HepG2 (cell line): ENCODE results near the gene ANXA9. TPM values are rescaled to one million over a fixed set of nuclear protein-coding genes. Genes with fewer than 3 reads are reported as not detected.
A peak's percentile ranks its signal among the peaks of the same experiment; 100 is the strongest.

ENCODE experiments used
- EEA1 ChIP-seq: sonication (generic); formaldehyde crosslinking; IDR thresholded peaks from 2 replicates; pipeline ENCODE4 v1.5.1; 2020; ENCODE audit warnings: mild to moderate bottlenecking, missing genetic modification reagents, borderline replicate concordance
- GABPB1 ChIP-seq: IDR thresholded peaks from 2 replicates; pipeline ENCODE4 v1.6.1; 2016; ENCODE audit warnings: mild to moderate bottlenecking, missing genetic modification reagents, moderate library complexity, missing compliant biosample characterization
- HES4 ChIP-seq: sonication (generic); formaldehyde crosslinking; IDR thresholded peaks from 2 replicates; pipeline ENCODE4 v1.9.0; 2021; ENCODE audit warnings: mild to moderate bottlenecking, missing genetic modification reagents, borderline replicate concordance
- HOXA3 ChIP-seq: sonication (generic); formaldehyde crosslinking; IDR thresholded peaks from 2 replicates; pipeline ENCODE4 v1.5.0; 2020; ENCODE audit warnings: missing genetic modification reagents
- SUZ12 ChIP-seq: fragments of 150-350 bp; IDR thresholded peaks from 2 replicates; pipeline ENCODE4 v1.6.1; 2014; ENCODE audit warnings: low read depth, low read length
- TBL1XR1 ChIP-seq: fragments of 150-350 bp; IDR thresholded peaks from 2 replicates; pipeline ENCODE4 v1.6.1; 2014; ENCODE audit warnings: borderline replicate concordance, low read length; ENCODE audit not compliant: partially characterized antibody
- YEATS4 ChIP-seq: sonication (generic); formaldehyde crosslinking; IDR thresholded peaks from 2 replicates; pipeline ENCODE4 v1.4.0; 2020; ENCODE audit warnings: missing genetic modification reagents, borderline replicate concordance
- ZBTB7A ChIP-seq: sonication (generic); formaldehyde crosslinking; IDR thresholded peaks from 2 replicates; pipeline ENCODE4 v1.8.0; 2022; ENCODE audit warnings: mild to moderate bottlenecking, missing genetic modification reagents
- ZNF382 ChIP-seq: sonication (generic); formaldehyde crosslinking; IDR thresholded peaks from 2 replicates; pipeline ENCODE4 v1.5.0; 2020; ENCODE audit warnings: missing genetic modification reagents, mild to moderate bottlenecking, borderline replicate concordance
- ZNF773 ChIP-seq: sonication (generic); formaldehyde crosslinking; IDR thresholded peaks from 2 replicates; pipeline ENCODE4 v1.4.0; 2020; ENCODE audit warnings: missing genetic modification reagents, borderline replicate concordance
- ZNF777 ChIP-seq: sonication (generic); formaldehyde crosslinking; IDR thresholded peaks from 2 replicates; pipeline ENCODE4 v1.4.0; 2020; ENCODE audit warnings: missing genetic modification reagents
- polyA plus RNA-seq, 8 experiments: library from polyadenylated mRNA; depleted of rRNA in 3 of 8; stranded (reverse) in 7 of 8; unstranded in 1 of 8; fragments of >200 nt; fragmentation: Illumina TruSeq in 4 of 8; extraction: Trizol in 4 of 8; gene quantifications; 2 replicates each; pipeline versions ENCODE4 v1.2.1 to v1.2.3, GENCODE V29; 2011 to 2016; ENCODE audit warnings: low read depth in 4 of 8, missing spikeins in 1 of 8, mixed read lengths in 1 of 8; ENCODE audit not compliant: insufficient read depth in 1 of 8
- total RNA-seq, 5 experiments: library from RNA; depleted of rRNA; stranded (reverse); fragments of >200 nt; fragmentation: Illumina TruSeq; extraction: Trizol; gene quantifications; 2 replicates each; pipeline ENCODE4 v1.2.3, GENCODE V29; 2016; ENCODE audit warnings: low read depth in 1 of 5
- TF ChIP-seq, protein P1 (sequence below): sonication (generic); formaldehyde crosslinking; IDR thresholded peaks from 2 replicates; pipeline ENCODE4 v1.5.1; 2020; ENCODE audit warnings: missing genetic modification reagents, mild to moderate bottlenecking, borderline replicate concordance
- TF ChIP-seq, protein P2 (sequence below): IDR thresholded peaks from 2 replicates; pipeline ENCODE4 v1.6.1; 2016; ENCODE audit warnings: low read depth, borderline replicate concordance
- TF ChIP-seq, protein P3 (sequence below): sonication (generic); formaldehyde crosslinking; IDR thresholded peaks from 2 replicates; pipeline ENCODE4 v1.5.0; 2020; ENCODE audit warnings: mild to moderate bottlenecking, missing genetic modification reagents, borderline replicate concordance
- TF ChIP-seq, protein P4 (sequence below): IDR thresholded peaks from 2 replicates; pipeline ENCODE4 v1.6.1; 2016; ENCODE audit warnings: mild to moderate bottlenecking, missing biosample characterization, missing genetic modification reagents
- TF ChIP-seq, protein P5 (sequence below): IDR thresholded peaks from 2 replicates; pipeline ENCODE4 v1.4.0; 2020; ENCODE audit warnings: mild to moderate bottlenecking, missing genetic modification reagents
- TF ChIP-seq, protein P6 (sequence below): IDR thresholded peaks from 2 replicates; pipeline ENCODE4 v1.6.1; 2016; ENCODE audit warnings: low read depth, control low read depth

ANXA9 gene
- total and polyA plus RNA-seq, 2 of the 13 experiments (the other 11 are each of a cell fraction or from before 2014, with no cell fraction given), result 13.3 to 23.9 TPM

DNA sequence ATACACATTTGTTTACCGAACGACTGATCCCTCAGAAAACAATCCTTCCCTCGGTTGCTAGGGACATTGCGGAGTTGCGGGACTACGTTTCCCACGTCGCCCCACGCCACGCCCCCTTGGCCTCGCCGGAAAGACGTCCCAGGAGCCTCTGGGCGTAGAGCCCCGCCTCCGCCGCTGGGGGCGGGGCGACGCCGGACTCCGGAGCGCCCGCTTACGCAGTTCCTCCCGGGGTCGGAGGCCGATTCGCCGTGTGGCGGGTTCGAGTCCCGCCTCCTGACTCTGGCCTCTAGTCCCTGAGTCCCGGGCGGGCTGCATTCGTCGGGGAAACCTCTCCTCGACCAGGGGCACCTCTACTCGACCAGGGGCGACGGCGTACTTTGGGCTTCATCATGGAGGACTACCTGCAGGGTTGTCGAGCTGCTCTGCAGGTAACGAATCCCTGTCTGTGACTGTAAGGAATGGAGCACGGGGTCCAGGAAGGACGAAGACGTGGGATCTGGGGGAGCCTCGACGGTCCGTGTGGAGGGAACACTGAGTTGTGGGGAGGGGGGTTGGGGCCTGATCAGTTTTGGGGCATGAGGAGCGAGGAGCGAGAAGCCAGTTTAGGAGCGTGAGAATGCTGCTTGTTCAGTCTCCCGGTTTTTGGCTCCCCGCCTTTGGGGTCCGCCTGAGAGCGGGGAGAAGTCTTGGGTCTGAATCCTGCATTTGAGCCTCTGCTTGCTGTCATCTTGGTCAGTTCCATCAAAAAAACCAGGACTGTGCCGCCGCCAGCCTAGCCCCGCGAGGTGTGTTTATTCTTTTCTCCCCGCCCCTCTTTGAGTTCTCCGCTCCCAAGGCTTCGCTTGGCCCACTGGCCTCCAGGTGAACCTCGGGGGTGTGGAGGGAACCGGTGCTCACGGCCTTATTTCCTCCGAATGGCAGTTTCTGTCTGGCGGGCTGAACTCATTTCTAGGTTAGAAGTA is 26.4 kb downstream of the ANXA9 start, which contains the start of gene PRUNE1 (continued):
- TF ChIP-seq, protein P1, sequence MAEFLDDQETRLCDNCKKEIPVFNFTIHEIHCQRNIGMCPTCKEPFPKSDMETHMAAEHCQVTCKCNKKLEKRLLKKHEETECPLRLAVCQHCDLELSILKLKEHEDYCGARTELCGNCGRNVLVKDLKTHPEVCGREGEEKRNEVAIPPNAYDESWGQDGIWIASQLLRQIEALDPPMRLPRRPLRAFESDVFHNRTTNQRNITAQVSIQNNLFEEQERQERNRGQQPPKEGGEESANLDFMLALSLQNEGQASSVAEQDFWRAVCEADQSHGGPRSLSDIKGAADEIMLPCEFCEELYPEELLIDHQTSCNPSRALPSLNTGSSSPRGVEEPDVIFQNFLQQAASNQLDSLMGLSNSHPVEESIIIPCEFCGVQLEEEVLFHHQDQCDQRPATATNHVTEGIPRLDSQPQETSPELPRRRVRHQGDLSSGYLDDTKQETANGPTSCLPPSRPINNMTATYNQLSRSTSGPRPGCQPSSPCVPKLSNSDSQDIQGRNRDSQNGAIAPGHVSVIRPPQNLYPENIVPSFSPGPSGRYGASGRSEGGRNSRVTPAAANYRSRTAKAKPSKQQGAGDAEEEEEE, result 0 out of 2 replicates have a peak, but pooled peaks have one; percentile 74
- no peak for TF ChIP-seq ZNF382 (CRISPR knock-in tag)
- TF ChIP-seq, protein P2, sequence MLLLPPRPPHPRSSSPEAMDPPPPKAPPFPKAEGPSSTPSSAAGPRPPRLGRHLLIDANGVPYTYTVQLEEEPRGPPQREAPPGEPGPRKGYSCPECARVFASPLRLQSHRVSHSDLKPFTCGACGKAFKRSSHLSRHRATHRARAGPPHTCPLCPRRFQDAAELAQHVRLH, result 0 out of 2 replicates have a peak, but pooled peaks have one; percentile 12
- TF ChIP-seq, protein P3, sequence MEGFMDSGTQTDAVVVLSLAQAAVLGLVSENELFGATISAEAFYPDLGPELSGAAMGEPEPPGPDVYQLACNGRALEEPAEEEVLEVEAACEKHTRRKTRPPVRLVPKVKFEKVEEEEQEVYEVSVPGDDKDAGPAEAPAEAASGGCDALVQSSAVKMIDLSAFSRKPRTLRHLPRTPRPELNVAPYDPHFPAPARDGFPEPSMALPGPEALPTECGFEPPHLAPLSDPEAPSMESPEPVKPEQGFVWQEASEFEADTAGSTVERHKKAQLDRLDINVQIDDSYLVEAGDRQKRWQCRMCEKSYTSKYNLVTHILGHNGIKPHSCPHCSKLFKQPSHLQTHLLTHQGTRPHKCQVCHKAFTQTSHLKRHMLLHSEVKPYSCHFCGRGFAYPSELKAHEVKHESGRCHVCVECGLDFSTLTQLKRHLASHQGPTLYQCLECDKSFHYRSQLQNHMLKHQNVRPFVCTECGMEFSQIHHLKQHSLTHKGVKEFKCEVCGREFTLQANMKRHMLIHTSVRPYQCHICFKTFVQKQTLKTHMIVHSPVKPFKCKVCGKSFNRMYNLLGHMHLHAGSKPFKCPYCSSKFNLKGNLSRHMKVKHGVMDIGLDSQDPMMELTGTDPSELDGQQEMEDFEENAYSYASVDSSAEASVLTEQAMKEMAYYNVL (CRISPR knock-in tag), result peak; percentile 27; the same call in 1 of the 2 replicates
- TF ChIP-seq, protein P4, sequence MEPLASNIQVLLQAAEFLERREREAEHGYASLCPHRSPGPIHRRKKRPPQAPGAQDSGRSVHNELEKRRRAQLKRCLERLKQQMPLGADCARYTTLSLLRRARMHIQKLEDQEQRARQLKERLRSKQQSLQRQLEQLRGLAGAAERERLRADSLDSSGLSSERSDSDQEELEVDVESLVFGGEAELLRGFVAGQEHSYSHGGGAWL (CRISPR knock-in tag), result peak; percentile 16; the same call in 1 of the 2 replicates
- TF ChIP-seq, protein P5, sequence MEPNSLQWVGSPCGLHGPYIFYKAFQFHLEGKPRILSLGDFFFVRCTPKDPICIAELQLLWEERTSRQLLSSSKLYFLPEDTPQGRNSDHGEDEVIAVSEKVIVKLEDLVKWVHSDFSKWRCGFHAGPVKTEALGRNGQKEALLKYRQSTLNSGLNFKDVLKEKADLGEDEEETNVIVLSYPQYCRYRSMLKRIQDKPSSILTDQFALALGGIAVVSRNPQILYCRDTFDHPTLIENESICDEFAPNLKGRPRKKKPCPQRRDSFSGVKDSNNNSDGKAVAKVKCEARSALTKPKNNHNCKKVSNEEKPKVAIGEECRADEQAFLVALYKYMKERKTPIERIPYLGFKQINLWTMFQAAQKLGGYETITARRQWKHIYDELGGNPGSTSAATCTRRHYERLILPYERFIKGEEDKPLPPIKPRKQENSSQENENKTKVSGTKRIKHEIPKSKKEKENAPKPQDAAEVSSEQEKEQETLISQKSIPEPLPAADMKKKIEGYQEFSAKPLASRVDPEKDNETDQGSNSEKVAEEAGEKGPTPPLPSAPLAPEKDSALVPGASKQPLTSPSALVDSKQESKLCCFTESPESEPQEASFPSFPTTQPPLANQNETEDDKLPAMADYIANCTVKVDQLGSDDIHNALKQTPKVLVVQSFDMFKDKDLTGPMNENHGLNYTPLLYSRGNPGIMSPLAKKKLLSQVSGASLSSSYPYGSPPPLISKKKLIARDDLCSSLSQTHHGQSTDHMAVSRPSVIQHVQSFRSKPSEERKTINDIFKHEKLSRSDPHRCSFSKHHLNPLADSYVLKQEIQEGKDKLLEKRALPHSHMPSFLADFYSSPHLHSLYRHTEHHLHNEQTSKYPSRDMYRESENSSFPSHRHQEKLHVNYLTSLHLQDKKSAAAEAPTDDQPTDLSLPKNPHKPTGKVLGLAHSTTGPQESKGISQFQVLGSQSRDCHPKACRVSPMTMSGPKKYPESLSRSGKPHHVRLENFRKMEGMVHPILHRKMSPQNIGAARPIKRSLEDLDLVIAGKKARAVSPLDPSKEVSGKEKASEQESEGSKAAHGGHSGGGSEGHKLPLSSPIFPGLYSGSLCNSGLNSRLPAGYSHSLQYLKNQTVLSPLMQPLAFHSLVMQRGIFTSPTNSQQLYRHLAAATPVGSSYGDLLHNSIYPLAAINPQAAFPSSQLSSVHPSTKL (CRISPR knock-in tag), result 0 out of 2 replicates have a peak, but pooled peaks have one; percentile 7
- TF ChIP-seq HES4 (CRISPR knock-in tag), result peak; percentile 88; the same call in 1 of the 2 replicates
- TF ChIP-seq ZNF777 (CRISPR knock-in tag), result peak; percentile 69; the same call in 1 of the 2 replicates
- TF ChIP-seq YEATS4 (CRISPR knock-in tag), result peak; percentile 74
- TF ChIP-seq, protein P6, sequence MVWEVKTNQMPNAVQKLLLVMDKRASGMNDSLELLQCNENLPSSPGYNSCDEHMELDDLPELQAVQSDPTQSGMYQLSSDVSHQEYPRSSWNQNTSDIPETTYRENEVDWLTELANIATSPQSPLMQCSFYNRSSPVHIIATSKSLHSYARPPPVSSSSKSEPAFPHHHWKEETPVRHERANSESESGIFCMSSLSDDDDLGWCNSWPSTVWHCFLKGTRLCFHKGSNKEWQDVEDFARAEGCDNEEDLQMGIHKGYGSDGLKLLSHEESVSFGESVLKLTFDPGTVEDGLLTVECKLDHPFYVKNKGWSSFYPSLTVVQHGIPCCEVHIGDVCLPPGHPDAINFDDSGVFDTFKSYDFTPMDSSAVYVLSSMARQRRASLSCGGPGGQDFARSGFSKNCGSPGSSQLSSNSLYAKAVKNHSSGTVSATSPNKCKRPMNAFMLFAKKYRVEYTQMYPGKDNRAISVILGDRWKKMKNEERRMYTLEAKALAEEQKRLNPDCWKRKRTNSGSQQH (CRISPR knock-in tag), result peak; percentile 38; the same call in 1 of the 2 replicates
- TF ChIP-seq GABPB1, result peak; percentile 95
- peak; percentile 5 for TF ChIP-seq TBL1XR1
- TF ChIP-seq ZBTB7A (CRISPR knock-in tag), result no peak
- peak; percentile 48; the same call in 1 of the 2 replicates for TF ChIP-seq EEA1
- TF ChIP-seq ZNF773 (CRISPR knock-in tag), result peak; percentile 30; the same call in 1 of the 2 replicates
- TF ChIP-seq SUZ12, result peak; percentile 37; the same call in 1 of the 2 replicates
- TF ChIP-seq HOXA3 (CRISPR knock-in tag), result peak; percentile 81
